Dedifferentiated amniotic fluid mesenchymal stem cell (primary cell): ENCODE data around the gene PIK3IP1.
"Not testable (repeated sequence)": the region's sequence is repeated elsewhere in the genome, so short reads cannot be mapped to it uniquely, and the experiment has no call there.

Experiments used
- DNase-seq: peaks from one replicate; pipeline ENCODE4 v3.0.0-alpha.2; 2016; ENCODE audit errors: extremely low spot score

Gene PIK3IP1, protein sequence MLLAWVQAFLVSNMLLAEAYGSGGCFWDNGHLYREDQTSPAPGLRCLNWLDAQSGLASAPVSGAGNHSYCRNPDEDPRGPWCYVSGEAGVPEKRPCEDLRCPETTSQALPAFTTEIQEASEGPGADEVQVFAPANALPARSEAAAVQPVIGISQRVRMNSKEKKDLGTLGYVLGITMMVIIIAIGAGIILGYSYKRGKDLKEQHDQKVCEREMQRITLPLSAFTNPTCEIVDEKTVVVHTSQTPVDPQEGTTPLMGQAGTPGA

DNA sequence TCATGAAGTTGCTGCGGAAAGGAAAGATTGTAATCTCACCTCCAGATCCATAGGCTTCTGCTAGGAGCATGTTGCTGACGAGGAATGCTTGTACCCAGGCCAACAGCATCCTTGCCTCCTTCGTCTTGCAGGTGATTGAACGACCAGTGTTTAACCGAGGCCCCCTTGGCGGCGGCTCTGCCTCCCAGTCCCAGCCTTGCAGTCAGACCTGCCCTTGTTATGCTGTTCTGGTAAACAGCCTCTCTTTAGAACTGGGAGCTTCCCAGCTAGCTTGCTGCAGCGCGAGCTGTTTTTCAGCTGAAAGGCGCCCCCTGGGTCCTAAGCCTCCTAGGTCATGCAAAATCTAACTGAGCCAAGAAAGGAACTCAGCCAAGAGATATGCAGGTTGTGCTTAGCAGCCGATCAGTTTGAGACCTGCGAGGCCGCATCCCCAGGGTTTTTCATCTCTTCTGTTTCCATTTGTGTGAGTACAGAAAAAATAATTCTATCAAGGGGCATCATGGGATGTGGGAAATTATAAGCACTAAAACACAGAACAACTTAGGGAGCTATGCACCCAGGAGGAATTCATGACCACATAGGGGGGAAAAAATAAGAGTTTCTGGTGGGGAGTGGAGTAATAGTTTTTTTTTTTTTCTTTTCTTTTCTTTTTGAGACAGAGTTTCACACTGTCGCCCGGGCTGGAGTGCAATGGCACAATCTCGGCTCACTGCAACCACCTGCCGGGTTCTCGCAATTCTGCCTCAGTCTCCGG lies at the start of gene PIK3IP1:
Gene PIK3IP1, minus strand, starts transcription at position 253 of the 754 bp plus-strand sequence. Its CDS starts 144 bp downstream, at position 109.
- peak; percentile 68 for DNase-seq

DNA sequence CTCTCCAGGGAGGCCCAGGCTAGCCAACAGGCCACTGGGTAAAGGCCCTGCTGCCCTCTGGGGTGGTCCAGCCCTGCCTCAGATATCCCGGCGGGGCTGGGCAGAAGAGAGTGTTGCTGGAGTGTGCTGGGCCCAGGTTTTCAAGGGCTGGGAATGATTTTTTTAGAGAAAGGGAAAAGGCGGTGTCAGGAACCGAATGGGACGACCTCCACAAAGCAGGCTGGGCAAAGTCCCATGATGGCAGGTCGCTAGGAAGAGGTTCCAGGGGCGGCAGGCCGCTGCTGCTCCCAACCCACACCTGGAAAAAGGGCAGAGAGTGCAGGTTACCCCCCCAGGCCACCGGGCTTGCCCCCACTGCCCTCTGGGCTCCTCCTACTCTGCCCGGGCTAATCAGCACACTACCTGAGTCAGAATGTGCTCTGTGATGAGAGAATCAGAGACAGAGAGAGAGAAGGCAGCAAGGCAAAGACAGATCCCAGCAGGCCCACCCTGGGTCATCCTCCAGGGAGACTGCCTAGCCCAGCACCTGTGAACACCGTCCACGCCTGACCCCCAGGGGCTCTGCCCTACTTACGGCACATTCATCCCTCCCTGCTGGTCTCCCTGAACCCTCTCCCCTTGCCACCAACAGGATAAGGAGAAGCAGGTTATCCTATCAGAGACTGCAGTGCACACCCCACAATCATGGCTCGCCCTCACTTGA lies 49.2 kb upstream of the PIK3IP1 start:
- no peak for DNase-seq

DNA sequence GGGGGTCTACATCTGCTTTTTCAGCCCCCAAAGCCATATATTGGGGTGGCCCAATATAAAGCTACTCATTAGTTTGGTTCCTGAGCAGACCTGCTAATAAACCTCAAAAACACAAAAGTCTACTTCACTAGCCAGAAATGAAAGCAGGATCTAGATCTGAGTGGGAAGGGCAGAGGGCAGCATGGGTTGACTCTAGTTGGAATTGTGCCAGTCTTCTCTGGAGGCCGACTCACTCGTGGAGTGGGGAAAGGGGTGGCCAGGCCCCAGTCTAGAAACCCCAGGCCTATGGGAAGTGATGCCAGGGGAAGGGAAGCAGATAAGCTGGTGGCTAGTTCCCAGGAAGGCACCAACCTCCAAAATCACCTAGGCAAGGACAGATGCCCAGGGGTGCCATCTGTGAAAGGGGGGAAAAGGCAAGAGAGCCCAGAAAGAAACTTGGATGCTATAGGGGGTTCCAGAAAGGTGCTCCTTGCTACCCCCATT lies 48.5 kb upstream of the PIK3IP1 start:
- no peak for DNase-seq

DNA sequence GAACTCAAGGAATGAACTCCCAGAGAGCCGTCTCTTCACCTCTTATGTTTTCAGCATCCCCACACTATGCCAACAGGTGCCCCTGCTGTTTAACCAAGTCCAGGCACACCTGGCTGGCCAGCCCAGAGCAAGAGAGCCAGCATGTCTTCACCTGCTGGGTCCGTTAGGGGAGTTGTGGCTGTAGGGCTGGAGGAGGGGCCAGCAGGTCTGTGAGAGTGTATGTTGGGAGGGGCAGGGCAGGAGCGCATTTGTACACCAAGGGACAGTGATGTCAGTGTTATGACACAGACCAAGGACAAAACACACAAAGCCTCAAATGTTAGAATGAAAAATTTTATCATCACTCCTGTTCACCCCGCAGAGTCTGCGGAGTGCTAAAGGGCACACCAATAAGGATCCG lies 48.1 kb upstream of the PIK3IP1 start:
- DNase-seq = no peak

DNA sequence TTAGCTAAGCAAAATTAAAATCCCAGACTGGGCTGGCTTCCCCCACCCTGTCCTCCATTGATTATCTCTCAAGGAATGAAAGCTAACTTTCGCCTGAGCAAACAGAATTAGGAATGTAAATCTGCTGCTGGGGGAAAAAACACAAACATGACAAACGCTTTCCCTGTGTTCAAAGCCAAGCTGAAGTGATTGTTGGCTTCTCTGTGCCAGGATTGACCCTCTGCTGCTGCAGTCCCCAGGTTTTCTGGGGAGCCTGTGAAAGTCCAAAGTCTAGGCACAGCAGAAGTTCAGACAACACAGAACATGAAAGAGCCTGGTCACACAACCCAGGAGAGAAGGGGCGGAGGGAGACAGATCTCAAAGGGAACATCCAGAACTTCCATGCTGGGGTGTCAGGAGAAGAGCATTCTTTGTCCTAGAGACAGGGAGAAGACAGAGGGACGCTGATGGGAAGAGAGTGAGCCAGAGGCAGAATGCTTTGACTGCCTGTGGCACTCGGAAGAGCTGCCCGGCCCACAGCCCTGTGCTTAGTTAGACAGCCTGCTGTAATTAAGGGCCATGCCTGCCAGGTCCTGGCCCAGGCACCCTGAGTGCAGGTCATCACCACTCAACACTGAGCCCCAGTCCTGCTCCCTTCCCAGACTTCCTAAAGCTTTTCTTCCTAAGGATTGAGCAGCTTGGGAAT lies 47.0 kb upstream of the PIK3IP1 start:
- no peak for DNase-seq

DNA sequence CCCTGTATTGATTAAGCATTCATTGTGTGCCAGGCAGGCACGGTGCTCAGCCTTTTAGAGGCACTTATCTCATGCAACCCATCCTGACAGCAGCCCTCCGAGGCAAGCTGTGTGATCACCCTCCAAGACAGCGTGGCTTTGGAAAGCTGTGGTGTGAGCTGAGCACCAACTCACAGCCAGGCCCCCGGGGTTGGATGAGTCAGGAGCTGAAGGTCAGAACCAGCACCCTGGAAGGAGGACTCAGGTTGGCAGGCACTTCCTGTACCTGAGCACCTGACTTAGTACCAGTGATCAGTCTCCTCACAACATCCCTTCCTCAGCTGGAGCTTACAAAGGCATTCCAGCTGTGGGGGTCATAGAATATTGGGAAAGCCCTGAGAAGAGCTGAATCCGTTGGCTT lies 44.9 kb upstream of the PIK3IP1 start:
- DNase-seq = no peak

DNA sequence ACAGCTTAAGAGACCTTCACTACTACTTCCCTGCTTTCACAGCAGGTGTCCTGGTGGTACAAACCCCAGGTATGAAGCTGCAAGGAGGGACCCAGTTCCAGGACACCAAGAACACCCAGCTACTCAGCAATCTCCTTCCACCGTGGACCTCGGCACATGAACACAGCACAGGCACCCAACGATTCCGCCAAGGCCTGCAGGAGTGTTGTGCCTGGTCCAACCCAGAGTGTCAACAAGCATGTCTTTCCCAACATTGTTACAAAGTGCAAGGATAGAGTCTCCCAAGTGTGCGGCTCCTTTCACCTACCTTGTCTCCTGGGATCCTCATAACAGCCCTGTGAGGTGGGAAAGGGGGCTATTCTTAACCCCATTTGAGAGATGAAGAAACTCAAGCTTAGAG lies 42.0 kb upstream of the PIK3IP1 start:
- no peak for DNase-seq

DNA sequence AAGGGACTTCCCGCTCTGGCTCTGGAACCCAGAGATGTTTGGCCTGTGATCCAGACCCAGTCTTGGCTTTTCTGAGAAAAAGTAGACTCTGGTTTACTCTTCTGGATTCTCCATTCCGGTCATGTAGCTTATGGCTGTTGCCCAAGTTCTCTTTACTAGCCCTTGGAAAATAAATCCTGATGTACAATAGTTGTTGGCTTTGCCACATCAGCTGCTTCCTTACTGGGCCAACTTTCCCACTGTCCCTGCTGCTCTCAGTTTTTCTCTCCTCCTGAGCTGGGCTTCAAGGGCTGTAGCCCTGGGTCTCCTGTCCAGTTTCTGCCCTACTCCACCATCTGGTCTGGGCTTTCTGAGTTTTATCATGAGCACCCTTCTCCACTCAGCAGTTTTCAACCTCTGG lies 41.4 kb upstream of the PIK3IP1 start:
- no peak for DNase-seq

DNA sequence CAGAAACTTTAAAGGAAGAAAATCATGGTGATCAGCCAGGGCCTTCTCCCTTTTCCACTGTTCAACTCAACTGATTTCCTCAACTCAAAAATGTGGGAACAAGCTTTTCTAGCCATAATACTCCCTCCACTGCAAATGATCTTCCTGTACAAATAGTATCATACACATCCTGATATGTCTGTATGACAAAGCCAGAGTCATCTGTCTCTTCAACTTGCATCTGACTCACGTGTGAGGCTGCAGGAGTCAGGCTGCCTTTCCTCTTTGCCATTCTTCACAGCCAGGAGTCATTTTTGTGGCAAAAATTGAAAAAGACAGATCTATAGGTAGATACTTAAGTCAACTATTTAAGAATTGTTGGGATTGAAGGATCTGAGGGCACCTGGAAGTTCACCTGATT lies 40.6 kb upstream of the PIK3IP1 start:
- DNase-seq = no peak

DNA sequence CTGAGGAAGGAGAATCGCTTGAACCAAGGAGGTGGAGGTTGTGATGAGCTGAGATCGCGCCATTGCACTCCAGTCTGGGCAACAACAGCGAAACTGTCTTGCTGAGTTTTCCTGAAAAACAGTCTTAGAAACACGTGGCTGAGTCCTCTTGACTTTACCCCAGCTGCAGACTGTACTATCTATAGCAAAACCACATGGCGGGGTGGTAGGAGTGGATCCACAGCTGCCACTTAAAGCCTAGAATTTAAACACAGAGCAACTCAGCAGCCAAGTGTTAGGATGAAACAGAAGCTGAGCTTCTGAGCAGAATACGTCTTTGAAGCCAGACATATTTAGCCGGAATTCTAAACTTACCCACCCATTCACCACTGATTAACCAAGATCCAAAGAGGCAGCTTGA lies 39.7 kb upstream of the PIK3IP1 start:
- no peak for DNase-seq

DNA sequence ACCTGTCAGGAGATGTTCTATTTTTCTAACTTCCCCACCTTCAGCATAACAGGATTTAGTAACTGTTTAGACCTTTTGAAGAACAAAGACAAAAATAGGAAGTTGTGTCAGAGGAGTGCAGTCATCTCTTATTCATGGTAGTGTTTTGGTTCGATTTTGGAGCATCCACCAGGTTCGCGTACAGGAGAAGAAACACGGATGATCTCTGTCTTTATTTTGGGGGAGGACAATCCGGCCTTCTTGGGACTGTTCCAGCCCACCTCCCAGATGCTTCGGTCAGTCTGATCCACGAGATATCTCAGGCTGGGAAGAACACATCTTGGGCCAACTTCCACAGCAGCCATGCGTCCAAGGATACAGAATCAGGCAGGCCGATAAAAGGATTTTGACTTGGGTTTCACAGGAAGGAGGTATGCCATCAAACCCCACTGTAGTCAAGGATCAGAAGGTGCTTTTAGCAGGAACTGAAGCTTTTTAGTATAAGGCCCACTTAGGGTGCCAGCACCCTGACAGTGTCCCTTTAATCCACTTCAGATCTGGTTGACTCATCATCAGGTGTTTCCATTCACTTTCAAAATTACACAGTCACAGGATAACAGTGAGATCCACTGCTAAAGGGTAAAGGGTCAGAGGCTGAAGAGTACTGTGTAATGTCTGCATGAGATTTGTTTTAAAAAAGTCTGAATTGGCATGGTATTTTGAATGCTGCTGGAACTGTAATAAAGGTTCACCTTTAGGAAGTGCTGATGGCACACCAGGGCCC lies 37.3 kb upstream of the PIK3IP1 start:
- no peak for DNase-seq

DNA sequence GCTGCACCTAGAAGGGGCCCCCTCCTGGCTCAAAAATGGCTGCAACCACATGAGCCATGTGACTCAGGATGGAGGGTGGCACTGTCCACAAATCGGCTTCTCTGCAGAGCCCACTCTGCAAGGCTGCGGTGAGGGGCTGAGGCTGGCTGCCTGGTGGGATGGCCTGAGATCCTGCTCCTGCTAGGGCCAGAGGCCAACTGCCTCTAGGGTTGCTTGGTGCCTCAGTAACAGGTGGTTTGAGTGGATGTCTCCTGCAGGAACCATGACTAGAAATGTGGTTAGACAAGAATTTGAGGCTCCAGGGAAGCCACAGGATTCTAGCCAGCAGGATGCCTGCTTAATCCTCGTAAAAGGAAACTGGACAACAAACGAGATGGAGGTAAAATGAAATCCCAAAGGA lies 36.7 kb upstream of the PIK3IP1 start:
- no peak for DNase-seq

DNA sequence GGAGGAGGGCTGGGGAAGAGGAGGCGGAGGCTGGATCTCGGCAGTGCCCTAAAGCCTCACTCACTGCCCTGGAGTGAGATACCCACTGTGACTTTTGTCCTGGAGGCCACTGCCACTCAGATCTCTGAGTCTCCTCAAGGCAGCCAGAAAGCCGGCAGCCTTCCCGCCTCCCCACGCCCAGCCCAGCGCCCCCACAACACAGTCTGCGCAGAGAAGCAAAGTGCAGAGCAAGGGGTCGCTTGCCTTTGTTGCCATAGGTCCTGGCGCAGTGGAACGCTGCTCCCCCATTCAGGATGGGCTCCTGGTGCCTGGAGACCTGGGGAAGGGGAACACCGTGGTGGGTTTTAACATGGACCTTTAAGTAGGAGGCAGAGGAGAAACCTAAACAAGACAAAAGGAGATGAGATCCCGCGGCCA lies 36.3 kb upstream of the PIK3IP1 start:
- DNase-seq = no peak

DNA sequence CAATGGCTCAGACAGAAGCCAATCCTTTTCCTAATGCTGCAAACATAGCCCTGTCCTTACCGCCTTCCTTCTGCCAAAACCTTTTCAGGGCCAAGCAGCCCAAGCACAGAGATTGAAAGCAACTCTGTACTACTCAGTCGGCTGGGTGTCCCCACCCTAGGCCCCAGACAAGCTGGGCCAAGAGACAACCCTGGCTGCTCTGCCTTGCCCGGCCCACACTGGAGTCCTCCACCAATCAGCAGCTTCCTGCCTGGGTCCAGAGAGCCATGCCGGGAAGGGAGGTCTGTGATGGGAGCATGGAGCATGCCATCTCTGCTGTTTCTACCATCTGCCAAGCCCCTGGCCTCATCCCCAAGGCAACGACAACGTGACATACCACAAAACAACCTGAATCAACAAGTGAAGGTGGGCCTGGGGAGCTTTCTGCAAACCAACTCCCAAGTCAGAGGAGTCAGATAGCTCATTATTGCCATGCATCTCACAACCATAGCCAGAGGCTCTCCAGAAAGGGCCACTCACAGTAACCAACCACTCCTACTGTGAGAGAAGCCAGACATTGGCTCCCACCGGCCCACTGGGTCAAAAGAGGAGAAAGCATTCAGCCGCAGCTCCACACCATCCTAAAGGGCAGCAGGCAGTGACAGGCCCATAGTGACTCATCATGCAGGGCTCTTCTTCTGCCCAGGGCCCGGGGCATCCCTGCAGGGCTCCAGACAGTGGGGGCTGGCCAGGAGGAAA lies 35.7 kb upstream of the PIK3IP1 start:
- no peak for DNase-seq

DNA sequence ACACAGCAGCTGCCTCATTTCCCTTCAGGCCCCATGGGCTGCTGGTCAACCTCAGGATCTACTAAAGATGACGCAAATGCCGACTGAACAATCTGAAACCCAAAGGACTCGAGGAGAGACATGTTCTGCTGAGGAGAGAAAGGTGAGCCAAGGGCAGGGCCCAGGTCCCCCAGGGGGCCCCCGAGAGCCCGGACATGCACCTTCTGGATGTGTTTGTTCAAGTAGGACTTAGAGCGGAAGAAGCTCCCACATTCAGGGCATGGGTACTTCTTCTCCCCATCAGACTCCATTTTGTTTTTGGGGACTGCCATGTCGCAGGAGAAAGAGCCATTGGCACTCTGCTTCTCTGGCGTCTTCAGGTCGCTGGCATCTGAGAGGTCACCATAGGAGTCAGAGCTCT lies 34.6 kb upstream of the PIK3IP1 start:
- no peak for DNase-seq

DNA sequence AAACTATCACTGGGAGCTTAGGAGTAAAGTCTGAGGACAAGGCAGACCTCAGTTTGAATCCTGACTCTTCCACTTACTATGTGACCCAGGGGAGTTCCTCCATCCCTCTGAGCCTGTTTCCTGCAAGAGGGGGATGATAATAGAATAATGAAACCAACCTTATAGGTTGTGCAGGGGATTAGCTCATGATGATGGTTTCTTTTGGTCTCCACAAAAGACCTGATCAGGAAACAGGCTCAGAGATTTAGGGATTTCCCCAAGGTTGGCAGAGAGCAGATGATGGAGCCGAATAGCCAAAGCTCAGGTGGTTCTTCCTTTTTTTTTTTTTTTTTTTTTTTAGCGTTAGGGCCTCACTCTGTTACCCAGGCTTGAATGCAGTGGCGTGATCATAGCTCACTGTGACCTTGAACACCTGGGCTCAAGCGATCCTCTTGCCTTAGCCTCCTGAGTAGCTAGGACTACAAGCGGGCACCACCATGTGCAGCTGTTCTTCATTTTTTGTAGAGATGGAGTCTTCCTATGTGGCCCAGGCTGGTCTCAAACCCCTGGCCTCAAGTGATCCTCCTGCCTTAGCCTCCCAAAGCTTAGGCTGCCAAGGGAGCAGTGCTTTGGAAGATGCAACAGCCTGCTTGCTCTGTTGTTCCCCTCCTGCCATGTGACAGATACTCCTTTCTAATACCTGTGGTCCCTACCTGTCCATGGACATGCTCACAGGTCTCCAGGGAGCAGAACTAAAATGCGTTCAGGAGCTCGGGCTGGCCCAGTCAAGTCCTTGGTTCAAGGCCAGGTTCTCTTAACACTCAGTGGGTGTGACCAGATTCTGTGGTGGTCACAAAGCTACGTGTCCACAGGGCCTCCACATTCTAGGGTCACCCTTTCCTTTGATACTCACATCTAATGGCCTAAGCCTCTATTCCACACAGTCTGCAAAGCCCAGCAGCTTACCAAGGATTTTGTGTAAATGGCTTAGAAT lies 31.6 kb upstream of the PIK3IP1 start:
- DNase-seq = no peak

DNA sequence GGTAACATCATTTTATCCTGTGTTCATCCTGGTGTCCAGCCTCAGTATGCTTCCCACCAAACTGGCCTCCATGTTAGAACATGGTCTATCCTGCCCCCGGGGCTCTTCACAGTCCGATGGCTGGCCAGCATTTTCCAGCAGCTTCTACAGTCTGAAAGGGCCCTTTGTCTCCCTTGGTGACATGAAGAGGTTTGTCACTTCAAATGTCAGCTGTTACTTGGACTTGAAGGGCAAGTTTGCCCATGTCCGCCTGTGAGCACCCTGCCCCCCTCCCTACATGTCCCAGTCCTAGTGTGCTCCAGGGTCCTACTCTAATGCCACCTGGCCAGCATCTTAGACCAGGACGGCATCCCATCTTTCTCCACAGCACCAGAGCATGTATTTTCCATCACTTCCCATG lies 29.1 kb upstream of the PIK3IP1 start:
- DNase-seq = no peak

DNA sequence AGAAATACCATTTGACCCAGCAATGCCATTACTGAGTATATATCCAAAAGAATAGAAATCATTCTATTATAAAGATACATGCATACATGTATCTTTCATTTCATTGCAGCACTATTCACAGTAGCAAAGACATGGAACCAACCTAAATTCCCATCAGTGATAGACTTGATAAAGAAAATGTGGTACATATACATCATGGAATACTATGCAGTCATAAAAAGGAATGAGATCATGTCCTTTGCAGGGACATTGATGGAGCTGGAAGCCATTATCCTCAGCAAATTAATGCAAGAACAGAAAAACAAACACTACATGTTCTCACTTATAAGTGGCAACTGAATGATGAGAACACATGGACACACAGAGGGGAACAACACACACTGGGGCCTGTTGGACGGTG lies 21.9 kb upstream of the PIK3IP1 start:
- not testable (repeated sequence) for DNase-seq

DNA sequence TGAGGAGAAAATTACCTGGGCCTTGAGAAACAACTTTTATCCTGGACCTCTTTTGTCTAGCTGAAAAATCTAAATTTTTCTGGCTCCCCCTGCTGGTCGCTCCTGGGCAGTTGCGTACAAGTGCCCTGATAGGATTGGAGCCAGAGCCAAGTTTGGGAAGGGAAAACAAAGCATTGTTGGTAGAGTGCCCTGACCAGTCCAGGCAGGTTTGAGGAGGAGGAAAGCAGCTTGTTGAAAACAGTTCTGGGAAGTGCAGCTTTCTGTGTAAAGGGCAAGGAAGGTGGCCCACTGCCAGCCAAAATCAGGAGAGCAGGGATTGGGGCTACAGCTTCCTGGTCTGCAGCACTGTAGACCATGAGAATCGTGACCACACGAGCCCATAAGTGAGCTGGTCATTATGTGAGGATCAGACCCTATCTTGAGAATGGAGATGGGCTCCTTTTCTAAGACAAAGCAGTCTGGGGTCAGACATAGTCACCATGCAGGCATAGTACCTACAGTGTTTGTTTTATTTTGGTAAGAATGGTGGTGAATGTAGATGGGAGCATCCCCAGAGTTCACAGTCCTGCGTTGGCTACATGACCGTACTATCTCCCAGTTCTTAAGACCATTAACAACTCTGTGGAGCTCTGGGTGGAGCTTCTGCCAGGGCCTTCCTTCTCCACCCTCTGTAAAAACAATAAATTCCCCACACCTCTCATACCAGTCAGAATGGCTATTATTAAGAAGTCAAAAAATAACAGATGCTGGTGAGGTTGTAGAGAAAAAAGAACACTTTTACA lies 21.3 kb upstream of the PIK3IP1 start:
- peak; percentile 62 for DNase-seq
